HepG2 (cell line): ENCODE data around the gene ATP7A. TPM values are rescaled to one million over a fixed set of nuclear protein-coding genes. Genes with fewer than 3 reads are reported as not detected.

ENCODE experiments used
- ATAC-seq: fragments of 200-7000 bp; cut with Tn5 transposase; 3 replicates; pipeline ENCODE4 v1.9.1; 2020; ENCODE audit warnings: mild to moderate bottlenecking, moderate library complexity
- BruUV-seq: library from RNA; stranded (reverse); fragments of 400-500 nt; replicated peaks from 2 replicates; lab custom pipeline; 2021; lab: Mats Ljungman, UMichigan
- CTCF ChIA-PET: fragments of 300-600 bp; formaldehyde crosslinking; extraction: SDS; loops from one replicate; lab custom pipeline; 2021; ENCODE audit warnings: low total read pairs, inconsistent platforms, low intra/inter-chr PET ratio; lab: Yijun Ruan, JAX
- POLR2A ChIA-PET: fragments of 350-600 bp; sonication (Branson Sonifier 250); formaldehyde crosslinking; loops from one replicate; lab custom pipeline; 2020; ENCODE audit warnings: antibody characterized with exemption, inconsistent platforms; lab: Yijun Ruan, JAX
- DNase-seq: peaks from one replicate; pipeline ENCODE4 v3.0.0-alpha.2; 2015; ENCODE audit warnings: low spot score
- FAIRE-seq: peaks from 3 replicates; lab custom pipeline; 2011; peaks lifted over from hg19 to GRCh38; lab: Jason Lieb, UNC
- H2AFZ ChIP-seq: one replicate; pipeline ENCODE4 v1.6.1; 2011; ENCODE audit warnings: low read length, inconsistent platforms
- H3K27ac ChIP-seq: fragments of 300-600 bp; 3 replicates; pipeline ENCODE4 v1.8.0; 2011; ENCODE audit warnings: mixed run types, mild to moderate bottlenecking, mixed read lengths, low read length, inconsistent platforms; ENCODE audit not compliant: insufficient read depth; ENCODE audit errors: extremely low read length
- H3K27me3 ChIP-seq, 2 experiments: fragments of 200-600 bp in 1 of 2; 2 replicates in 1 of 2; 3 replicates in 1 of 2; pipeline versions ENCODE4 v1.6.0 to v1.8.0; 2011; ENCODE audit warnings: low read length in 2 of 2, mild to moderate bottlenecking in 2 of 2, moderate library complexity in 2 of 2, inconsistent platforms in 1 of 2; ENCODE audit not compliant: insufficient read depth in 2 of 2, control insufficient read depth in 1 of 2
- H3K36me3 ChIP-seq, 2 experiments: fragments of 200-600 bp in 1 of 2; replicated peaks in 1 of 2; 2 replicates in 1 of 2; 3 replicates in 1 of 2; pipeline versions ENCODE4 v1.5.1 to v1.8.0; 2011; ENCODE audit warnings: low read length in 2 of 2, inconsistent platforms in 1 of 2; ENCODE audit not compliant: insufficient read depth in 2 of 2, control insufficient read depth in 1 of 2
- H3K4me1 ChIP-seq: 2 replicates; pipeline ENCODE4 v1.5.1; 2012; ENCODE audit warnings: low read length, inconsistent platforms; ENCODE audit not compliant: insufficient read depth
- H3K4me2 ChIP-seq: 2 replicates; pipeline ENCODE4 v1.6.0; 2011; ENCODE audit warnings: low read depth, low read length, inconsistent platforms
- H3K4me3 ChIP-seq, 3 experiments: fragments of 200-600 bp in 1 of 3; sonication (generic), shearing (Covaris generic) in 1 of 3; replicated peaks in 1 of 3; 2 replicates each; pipeline ENCODE4 v1.5.1; 2011 to 2016; ENCODE audit warnings: low read length in 3 of 3, inconsistent platforms in 2 of 3, low read depth in 2 of 3, mild to moderate bottlenecking in 2 of 3, control low read depth in 1 of 3, mixed read lengths in 1 of 3; ENCODE audit not compliant: insufficient read depth in 1 of 3
- H3K79me2 ChIP-seq: one replicate; pipeline ENCODE4 v1.6.1; 2011; ENCODE audit warnings: low read length, inconsistent platforms; ENCODE audit not compliant: insufficient read depth
- H3K9ac ChIP-seq: 2 replicates; pipeline ENCODE4 v1.6.0; 2011; ENCODE audit warnings: mild to moderate bottlenecking, low read depth, low read length, inconsistent platforms; ENCODE audit not compliant: insufficient read depth
- H3K9me3 ChIP-seq: 2 replicates; pipeline ENCODE4 v1.5.1; 2012; ENCODE audit warnings: mild to moderate bottlenecking, low read length
- H4K20me1 ChIP-seq: 2 replicates; pipeline ENCODE4 v1.6.0; 2011; ENCODE audit warnings: inconsistent platforms, mild to moderate bottlenecking, low read length, moderate library complexity; ENCODE audit not compliant: insufficient read depth
- ATM ChIP-seq: fragments of 450-650 bp; IDR thresholded peaks from 2 replicates; pipeline ENCODE4 v1.7.1; 2017; ENCODE audit warnings: mild to moderate bottlenecking, borderline replicate concordance
- CCDC6 ChIP-seq: sonication (generic); formaldehyde crosslinking; IDR thresholded peaks from 2 replicates; pipeline ENCODE4 v1.8.1; 2022; ENCODE audit warnings: mild to moderate bottlenecking, missing genetic modification reagents, moderate library complexity
- MIXL1 ChIP-seq: IDR thresholded peaks from 2 replicates; pipeline ENCODE4 v1.6.1; 2016
- MXD4 ChIP-seq: IDR thresholded peaks from 2 replicates; pipeline ENCODE4 v1.6.1; 2016; ENCODE audit warnings: mild to moderate bottlenecking, missing biosample characterization, missing genetic modification reagents
- NFE2L2 ChIP-seq: fragments of 150-350 bp; IDR thresholded peaks from 2 replicates; pipeline ENCODE4 v1.6.1; 2014; ENCODE audit warnings: low read length
- XRCC5 ChIP-seq: fragments of 200-400 bp; formaldehyde crosslinking; optimal IDR thresholded peaks from 2 replicates; pipeline ENCODE3; 2017; ENCODE audit warnings: mild to moderate bottlenecking, low read length
- ZBTB38 ChIP-seq: sonication (generic); formaldehyde crosslinking; IDR thresholded peaks from 2 replicates; pipeline ENCODE4 v1.5.1; 2020; ENCODE audit warnings: mild to moderate bottlenecking, missing genetic modification reagents
- ZNF549 ChIP-seq: sonication (generic); formaldehyde crosslinking; IDR thresholded peaks from 2 replicates; pipeline ENCODE4 v1.5.0; 2020; ENCODE audit warnings: missing genetic modification reagents
- ZNF713 ChIP-seq: sonication (generic); formaldehyde crosslinking; IDR thresholded peaks from 2 replicates; pipeline ENCODE4 v1.4.0; 2020; ENCODE audit warnings: mild to moderate bottlenecking, missing genetic modification reagents
- ZNF766 ChIP-seq: sonication (generic); formaldehyde crosslinking; IDR thresholded peaks from 2 replicates; pipeline ENCODE4 v1.5.0; 2020; ENCODE audit warnings: missing genetic modification reagents, borderline replicate concordance
- WGBS: methylation state at CpG from one replicate; pipeline ENCODE4 v1.1.6; 2017; ENCODE audit warnings: low lambda C conversion rate; 5-methylcytosine and 5-hydroxymethylcytosine counted together
- in situ Hi-C: cut with HindIII; loops from 2 replicates; pipeline ENCODE4 v1.10.0; 2017; ENCODE audit warnings: low pct_unique_long_range_greater_than_20kb; ENCODE audit not compliant: extremely low pct_ligation_motif_present
- intact Hi-C: fragments of 100-400 bp; cut with micrococcal nuclease; formaldehyde crosslinking; loops from one replicate; pipeline ENCODE4 v1.10.0; 2022; ENCODE audit not compliant: unreplicated experiment
- polyA plus RNA-seq, 8 experiments: library from polyadenylated mRNA; depleted of rRNA in 3 of 8; stranded (reverse) in 7 of 8; unstranded in 1 of 8; fragments of >200 nt; fragmentation: Illumina TruSeq in 4 of 8; extraction: Trizol in 4 of 8; gene quantifications; 2 replicates each; pipeline versions ENCODE4 v1.2.1 to v1.2.3, GENCODE V29; 2011 to 2016; ENCODE audit warnings: low read depth in 4 of 8, missing spikeins in 1 of 8, mixed read lengths in 1 of 8; ENCODE audit not compliant: insufficient read depth in 1 of 8
- total RNA-seq, 5 experiments: library from RNA; depleted of rRNA; stranded (reverse); fragments of >200 nt; fragmentation: Illumina TruSeq; extraction: Trizol; gene quantifications; 2 replicates each; pipeline ENCODE4 v1.2.3, GENCODE V29; 2016; ENCODE audit warnings: low read depth in 1 of 5
- TF ChIP-seq, protein P1 (sequence below): sonication (generic); formaldehyde crosslinking; conservative IDR thresholded peaks from 2 replicates; pipeline ENCODE4 v1.4.0; 2020; ENCODE audit warnings: missing genetic modification reagents
- TF ChIP-seq, protein P2 (sequence below), 2 experiments: sonication (generic) in 1 of 2; formaldehyde crosslinking in 1 of 2; IDR thresholded peaks; 2 replicates each; pipeline versions ENCODE4 v1.5.1 to v1.6.1; 2011 to 2020; ENCODE audit warnings: borderline replicate concordance in 1 of 2, low read depth in 1 of 2, low read length in 1 of 2, mild to moderate bottlenecking in 1 of 2, missing genetic modification reagents in 1 of 2, moderate library complexity in 1 of 2
- TF ChIP-seq, protein P3 (sequence below): sonication (generic); formaldehyde crosslinking; IDR thresholded peaks from 2 replicates; pipeline ENCODE4 v1.5.1; 2020; ENCODE audit warnings: missing genetic modification reagents, mild to moderate bottlenecking, borderline replicate concordance
- TF ChIP-seq, protein P4 (sequence below): sonication (generic); formaldehyde crosslinking; IDR thresholded peaks from 2 replicates; pipeline ENCODE4 v1.4.0; 2020; ENCODE audit warnings: low read depth, mild to moderate bottlenecking, missing genetic modification reagents

ATP7A gene
- total and polyA plus RNA-seq, 2 of the 13 experiments (the other 11 are each of a cell fraction or from before 2014, with no cell fraction given): 1.7 to 4.7 TPM

DNA sequence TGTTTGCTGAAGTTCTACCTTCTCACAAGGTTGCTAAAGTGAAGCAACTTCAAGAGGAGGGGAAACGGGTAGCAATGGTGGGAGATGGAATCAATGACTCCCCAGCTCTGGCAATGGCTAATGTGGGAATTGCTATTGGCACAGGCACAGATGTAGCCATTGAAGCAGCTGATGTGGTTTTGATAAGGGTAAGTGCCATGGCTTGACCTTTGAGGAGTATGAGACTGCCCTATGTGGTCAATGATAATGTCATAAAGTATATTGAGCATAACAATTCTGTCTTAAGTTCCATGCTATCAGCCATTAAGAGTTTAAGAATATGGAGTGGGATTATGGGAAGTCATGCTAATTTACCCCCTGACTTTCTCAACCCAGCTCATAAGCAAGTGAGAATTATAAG, 132.1 kb downstream of the ATP7A start:
- DNase-seq (no peak), FAIRE-seq (no peak)
- Histone ChIP-seq H3K27ac (no peak overlapping the region), H3K36me3 (no peaks in the 10 kb centered on the region), H2AFZ (no peak overlapping the region), H3K4me3 (no peak overlapping the region), H3K4me1 (no peaks in the 10 kb centered on the region), H3K9ac (no peak overlapping the region), H4K20me1 (no peaks in the 10 kb centered on the region), H3K4me2 (no peak overlapping the region), H3K9me3 (no peaks in the 10 kb centered on the region)
- CTCF ChIA-PET: no interaction called here
- POLR2A ChIA-PET: no interaction called here
- TF ChIP-seq XRCC5: no peak
- no peak for TF ChIP-seq ZNF713
- TF ChIP-seq, protein P1, sequence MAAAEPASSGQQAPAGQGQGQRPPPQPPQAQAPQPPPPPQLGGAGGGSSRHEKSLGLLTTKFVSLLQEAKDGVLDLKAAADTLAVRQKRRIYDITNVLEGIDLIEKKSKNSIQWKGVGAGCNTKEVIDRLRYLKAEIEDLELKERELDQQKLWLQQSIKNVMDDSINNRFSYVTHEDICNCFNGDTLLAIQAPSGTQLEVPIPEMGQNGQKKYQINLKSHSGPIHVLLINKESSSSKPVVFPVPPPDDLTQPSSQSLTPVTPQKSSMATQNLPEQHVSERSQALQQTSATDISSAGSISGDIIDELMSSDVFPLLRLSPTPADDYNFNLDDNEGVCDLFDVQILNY (CRISPR knock-in tag): no peak
- TF ChIP-seq, protein P2, sequence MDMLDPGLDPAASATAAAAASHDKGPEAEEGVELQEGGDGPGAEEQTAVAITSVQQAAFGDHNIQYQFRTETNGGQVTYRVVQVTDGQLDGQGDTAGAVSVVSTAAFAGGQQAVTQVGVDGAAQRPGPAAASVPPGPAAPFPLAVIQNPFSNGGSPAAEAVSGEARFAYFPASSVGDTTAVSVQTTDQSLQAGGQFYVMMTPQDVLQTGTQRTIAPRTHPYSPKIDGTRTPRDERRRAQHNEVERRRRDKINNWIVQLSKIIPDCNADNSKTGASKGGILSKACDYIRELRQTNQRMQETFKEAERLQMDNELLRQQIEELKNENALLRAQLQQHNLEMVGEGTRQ (IDR thresholded peaks at IDR 0.05; ENCODE audit: low read depth, low read length): no peak
- TF ChIP-seq, protein P2 (CRISPR knock-in tag; IDR thresholded peaks at IDR 0.05; ENCODE audit: borderline replicate concordance): no peak
- no peak for TF ChIP-seq ZBTB38 (CRISPR knock-in tag)
- no peak for TF ChIP-seq CCDC6
- TF ChIP-seq, protein P3, sequence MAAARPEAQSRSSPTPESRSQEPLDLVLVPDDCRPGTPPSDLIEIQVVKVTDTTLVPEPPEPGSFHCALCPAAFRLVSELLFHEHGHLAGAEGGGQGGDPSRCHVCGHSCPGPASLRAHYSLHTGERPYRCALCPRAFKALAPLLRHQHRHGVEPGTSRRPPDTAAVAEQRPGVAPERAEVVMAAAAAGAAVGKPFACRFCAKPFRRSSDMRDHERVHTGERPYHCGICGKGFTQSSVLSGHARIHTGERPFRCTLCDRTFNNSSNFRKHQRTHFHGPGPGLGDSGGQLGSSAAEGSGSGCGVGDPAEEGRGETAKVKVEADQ (CRISPR knock-in tag): no peak
- TF ChIP-seq ATM: no peak
- TF ChIP-seq ZNF766 (CRISPR knock-in tag): no peak
- no peak for TF ChIP-seq ZNF549
- TF ChIP-seq MIXL1 (CRISPR knock-in tag): no peak
- no peak for TF ChIP-seq MXD4 (CRISPR knock-in tag)
- no peak for TF ChIP-seq NFE2L2
- TF ChIP-seq, protein P4, sequence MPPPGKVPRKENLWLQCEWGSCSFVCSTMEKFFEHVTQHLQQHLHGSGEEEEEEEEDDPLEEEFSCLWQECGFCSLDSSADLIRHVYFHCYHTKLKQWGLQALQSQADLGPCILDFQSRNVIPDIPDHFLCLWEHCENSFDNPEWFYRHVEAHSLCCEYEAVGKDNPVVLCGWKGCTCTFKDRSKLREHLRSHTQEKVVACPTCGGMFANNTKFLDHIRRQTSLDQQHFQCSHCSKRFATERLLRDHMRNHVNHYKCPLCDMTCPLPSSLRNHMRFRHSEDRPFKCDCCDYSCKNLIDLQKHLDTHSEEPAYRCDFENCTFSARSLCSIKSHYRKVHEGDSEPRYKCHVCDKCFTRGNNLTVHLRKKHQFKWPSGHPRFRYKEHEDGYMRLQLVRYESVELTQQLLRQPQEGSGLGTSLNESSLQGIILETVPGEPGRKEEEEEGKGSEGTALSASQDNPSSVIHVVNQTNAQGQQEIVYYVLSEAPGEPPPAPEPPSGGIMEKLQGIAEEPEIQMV (CRISPR knock-in tag): no peak
- TF ChIP-seq, all 625 proteins: peak for 0
- WGBS: 93% methylated on average over 1 of the region's 1 CpG
- intact Hi-C loops (no loop called here), in situ Hi-C loops (no loop called here)
- BruUV-seq: no TSS peak
- no peaks in the 10 kb centered on the region for H3K27me3 ChIP-seq
- H3K79me2 ChIP-seq: no peaks in the 10 kb centered on the region
- ATAC-seq: no peak
